NT2/D1 (cell line): Measurements from ENCODE around the gene EXOC3L4.

Source experiments
- DNase-seq: peaks from one replicate; pipeline ENCODE4 v3.0.0-alpha.2; 2011; ENCODE audit warnings: low read depth, low spot score
- H3K27me3 ChIP-seq: 2 replicates; pipeline ENCODE4 v1.6.0; 2011; ENCODE audit warnings: mild to moderate bottlenecking; ENCODE audit not compliant: insufficient read length, insufficient read depth
- H3K36me3 ChIP-seq: 2 replicates; pipeline ENCODE4 v1.6.1; 2011; ENCODE audit warnings: mild to moderate bottlenecking, low read length, mixed read lengths; ENCODE audit not compliant: insufficient read depth, insufficient read length
- H3K4me1 ChIP-seq: 2 replicates; pipeline ENCODE4 v1.5.1; 2011; ENCODE audit not compliant: insufficient read depth, insufficient read length
- H3K4me3 ChIP-seq: 2 replicates; pipeline ENCODE4 v1.5.1; 2011; ENCODE audit warnings: low read depth; ENCODE audit not compliant: insufficient read length
- H3K9ac ChIP-seq: 2 replicates; pipeline ENCODE4 v1.6.0; 2011; ENCODE audit warnings: low read depth; ENCODE audit not compliant: insufficient read length
- H3K9me3 ChIP-seq: 2 replicates; pipeline ENCODE4 v1.5.1; 2011; ENCODE audit warnings: mild to moderate bottlenecking, low read length; ENCODE audit not compliant: insufficient read depth
- SUZ12 ChIP-seq: IDR thresholded peaks from 2 replicates; pipeline ENCODE4 v1.6.1; 2011; ENCODE audit not compliant: insufficient read length, insufficient read depth; ENCODE audit errors: extremely low read depth
- YY1 ChIP-seq: IDR thresholded peaks from 2 replicates; pipeline ENCODE4 v1.6.1; 2011; ENCODE audit not compliant: insufficient read length, insufficient read depth
- ZNF274 ChIP-seq: IDR thresholded peaks from 2 replicates; pipeline ENCODE4 v1.6.1; 2011; ENCODE audit warnings: mild to moderate bottlenecking, low read depth, low read length

The EXOC3L4 gene

DNA sequence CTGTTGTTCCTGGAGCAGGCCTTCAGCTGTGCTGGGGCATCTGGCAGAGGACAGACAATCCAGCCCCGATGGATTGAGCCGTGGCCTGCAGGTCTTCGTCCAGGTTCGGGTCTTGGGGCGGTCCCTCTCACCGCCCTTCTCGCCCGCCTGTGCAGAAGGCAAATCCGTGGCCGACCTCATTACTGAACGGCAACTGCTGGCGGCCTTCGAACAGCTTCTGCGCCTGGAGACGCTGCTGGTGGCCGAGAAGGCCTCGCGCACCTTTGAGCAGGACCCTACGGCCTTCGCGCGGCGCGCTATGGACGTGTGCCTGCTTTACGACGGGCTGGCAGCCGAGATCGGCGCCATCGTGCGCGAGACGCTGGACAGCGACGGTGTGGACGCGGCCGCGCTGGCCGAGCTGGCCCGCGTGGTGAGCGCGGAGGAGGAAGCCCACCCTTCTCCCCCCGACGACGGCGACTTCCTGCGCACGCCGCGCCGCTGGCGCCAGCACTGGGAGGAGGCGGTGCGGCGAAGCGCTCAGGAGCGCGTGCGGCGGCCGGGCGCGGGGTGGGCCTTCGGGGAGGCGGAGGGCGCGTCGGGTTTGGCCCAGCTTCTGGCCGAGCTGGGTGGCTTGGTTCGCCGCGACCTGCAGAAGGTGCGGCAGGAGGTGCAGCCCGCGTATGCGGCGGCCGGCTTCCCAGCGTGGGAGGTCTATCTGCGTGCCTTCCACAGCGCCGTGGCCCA is 7.6 kb downstream of the EXOC3L4 start:
- no peaks in the 10 kb centered on the region for H3K36me3 ChIP-seq
- TF ChIP-seq SUZ12 (no peak), YY1 (no peak), ZNF274 (no peak)
- no peak overlapping the region for H3K4me3 ChIP-seq
- no peaks in the 10 kb centered on the region for H3K27me3 ChIP-seq
- DNase-seq, result no peak
- H3K4me1 ChIP-seq, result peaks cover 24% of the 10 kb centered on the region
- no peaks in the 10 kb centered on the region for H3K9me3 ChIP-seq
- no peak overlapping the region for H3K9ac ChIP-seq

DNA sequence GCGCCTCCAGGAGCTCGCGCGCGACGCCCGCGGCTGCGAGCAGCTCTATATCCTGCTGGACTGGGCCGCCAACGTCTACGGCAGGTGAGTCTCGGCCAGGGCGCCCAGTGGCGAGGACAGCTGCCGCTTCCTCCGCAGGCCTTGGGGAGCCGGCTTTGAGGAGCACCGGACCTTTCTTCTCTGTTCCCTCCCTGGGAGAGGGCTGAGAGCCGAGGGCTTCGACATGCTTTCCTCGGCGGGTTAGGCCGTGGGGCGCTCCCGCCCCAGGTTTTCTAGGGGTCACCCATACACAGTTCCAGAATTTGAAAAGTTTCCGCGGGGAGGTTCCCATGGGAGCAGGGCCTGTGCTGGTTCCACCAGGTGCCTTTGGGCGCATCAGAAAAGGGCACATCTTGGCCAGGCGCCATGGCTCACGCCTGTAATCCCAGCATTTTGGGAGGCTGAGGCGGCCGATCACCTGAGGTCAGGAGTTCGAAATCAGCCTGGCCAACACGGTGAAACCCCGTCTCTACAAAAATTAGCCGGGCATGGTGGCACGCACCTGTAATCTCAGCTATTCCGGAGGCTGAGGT is 8.2 kb downstream of the EXOC3L4 start:
- H3K4me1 ChIP-seq, result peaks cover 28% of the 10 kb centered on the region
- H3K27me3 ChIP-seq, result no peaks in the 10 kb centered on the region
- no peak for TF ChIP-seq SUZ12
- TF ChIP-seq ZNF274, result no peak
- TF ChIP-seq YY1, result no peak

GRCh38 chr14:103103461-103104388 is 9.2 kb downstream of the EXOC3L4 start:
- Histone ChIP-seq H3K27me3 (no peaks in the 10 kb centered on the region), H3K36me3 (no peaks in the 10 kb centered on the region), H3K4me3 (no peak overlapping the region), H3K4me1 (peaks cover 32% of the 10 kb centered on the region), H3K9me3 (no peaks in the 10 kb centered on the region), H3K9ac (no peak overlapping the region)
- no peak for TF ChIP-seq SUZ12
- no peak for TF ChIP-seq ZNF274
- DNase-seq, result no peak

More for the DNA sequence above, 8.2 kb downstream of the EXOC3L4 start:
- Histone ChIP-seq H3K9me3 (no peaks in the 10 kb centered on the region), H3K9ac (no peak overlapping the region), H3K4me3 (no peak overlapping the region), H3K36me3 (no peaks in the 10 kb centered on the region)
- DNase-seq, result no peak

GRCh38 chr14:103104389-103104653 is 9.8 kb downstream of the EXOC3L4 start:
- H3K9ac ChIP-seq, result no peak overlapping the region
- no peaks in the 10 kb centered on the region for H3K36me3 ChIP-seq
- no peak for DNase-seq
- peaks cover 32% of the 10 kb centered on the region for H3K4me1 ChIP-seq
- H3K4me3 ChIP-seq, result no peak overlapping the region
- H3K27me3 ChIP-seq, result no peaks in the 10 kb centered on the region
- TF ChIP-seq ZNF274 (no peak), SUZ12 (no peak), YY1 (no peak)
- H3K9me3 ChIP-seq, result no peaks in the 10 kb centered on the region

DNA sequence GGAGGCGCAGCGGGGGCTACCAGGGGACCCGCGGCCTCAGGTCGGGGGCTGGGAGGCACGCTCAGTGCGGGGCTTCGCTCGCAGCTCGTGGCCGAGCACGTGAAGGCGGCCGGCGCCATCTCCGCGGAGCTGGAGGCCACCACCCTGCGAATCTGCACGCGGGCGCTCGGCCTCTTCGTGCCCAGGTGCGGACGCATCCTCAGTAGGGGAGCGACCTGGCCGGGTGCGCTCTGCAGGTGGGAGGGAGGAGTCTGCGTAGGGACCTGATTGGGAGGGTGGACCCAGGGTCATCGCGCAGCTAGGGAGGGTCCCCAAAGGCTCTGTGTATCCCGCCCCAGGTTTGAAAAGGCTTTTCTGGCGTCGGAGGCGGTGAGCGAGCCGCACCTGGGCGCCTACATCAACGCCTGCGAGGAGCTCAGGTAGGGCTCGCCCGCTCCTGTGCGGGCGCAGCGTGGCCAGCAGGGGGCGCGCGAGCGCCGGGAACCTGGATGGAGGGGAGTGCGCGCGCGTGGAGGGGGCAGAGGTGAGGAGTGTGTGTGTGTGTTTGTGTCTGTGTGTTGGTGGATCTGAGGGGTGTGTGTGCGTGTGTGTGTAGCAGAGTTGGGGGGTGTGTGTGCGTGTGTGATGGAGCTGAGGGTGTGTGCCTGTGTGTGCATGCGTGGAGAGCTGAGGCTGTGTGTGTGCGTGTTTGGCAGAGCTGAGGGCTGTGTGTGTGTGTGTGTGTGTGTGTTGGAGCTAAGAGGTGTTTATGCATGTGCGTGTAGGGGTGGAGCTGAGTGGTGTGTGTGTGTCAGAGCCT is 10.3 kb downstream of the EXOC3L4 start:
- no peak for TF ChIP-seq YY1
- TF ChIP-seq ZNF274, result no peak
- TF ChIP-seq SUZ12, result no peak
- no peak for DNase-seq
- H3K9ac ChIP-seq, result peak overlapping the region; percentile 27
- no peak overlapping the region for H3K4me3 ChIP-seq
- peaks cover 30% of the 10 kb centered on the region for H3K4me1 ChIP-seq
- H3K9me3 ChIP-seq, result no peaks in the 10 kb centered on the region
- no peaks in the 10 kb centered on the region for H3K36me3 ChIP-seq
- H3K27me3 ChIP-seq, result no peaks in the 10 kb centered on the region

DNA sequence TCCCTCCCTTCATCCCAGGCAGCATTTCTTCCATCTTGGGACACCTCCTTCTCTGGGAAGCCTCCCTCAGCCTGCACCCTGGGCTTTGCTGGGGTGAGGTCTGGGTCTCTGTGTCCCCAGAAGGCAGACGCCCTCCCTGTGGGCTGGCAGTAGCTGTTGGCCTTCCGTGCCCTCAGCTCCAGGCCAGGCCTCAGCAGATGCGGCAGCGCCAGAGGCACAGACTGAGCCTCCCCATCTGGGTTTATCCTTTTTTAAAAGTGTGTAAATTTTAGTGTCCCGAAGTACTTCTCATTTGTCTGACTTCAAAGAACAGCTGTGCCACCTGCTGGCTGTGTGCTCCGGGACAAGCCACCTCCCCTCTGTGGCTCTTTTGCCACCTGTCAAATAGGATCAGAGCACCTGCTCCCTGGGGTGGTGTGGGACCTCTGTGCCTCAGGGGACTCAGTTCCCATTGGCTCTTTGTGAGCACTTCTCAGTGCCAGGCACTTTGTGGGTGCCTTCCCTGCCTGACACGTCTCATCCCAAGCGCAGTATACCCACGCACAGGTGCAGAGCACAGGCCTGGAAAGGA is 11.1 kb downstream of the EXOC3L4 start:
- Histone ChIP-seq H3K27me3 (no peaks in the 10 kb centered on the region), H3K9me3 (no peaks in the 10 kb centered on the region), H3K4me3 (no peak overlapping the region), H3K9ac (peak overlapping the region; percentile 27), H3K36me3 (no peaks in the 10 kb centered on the region), H3K4me1 (peaks cover 27% of the 10 kb centered on the region)
- no peak for DNase-seq
- TF ChIP-seq SUZ12 (no peak), ZNF274 (no peak), YY1 (no peak)

DNA sequence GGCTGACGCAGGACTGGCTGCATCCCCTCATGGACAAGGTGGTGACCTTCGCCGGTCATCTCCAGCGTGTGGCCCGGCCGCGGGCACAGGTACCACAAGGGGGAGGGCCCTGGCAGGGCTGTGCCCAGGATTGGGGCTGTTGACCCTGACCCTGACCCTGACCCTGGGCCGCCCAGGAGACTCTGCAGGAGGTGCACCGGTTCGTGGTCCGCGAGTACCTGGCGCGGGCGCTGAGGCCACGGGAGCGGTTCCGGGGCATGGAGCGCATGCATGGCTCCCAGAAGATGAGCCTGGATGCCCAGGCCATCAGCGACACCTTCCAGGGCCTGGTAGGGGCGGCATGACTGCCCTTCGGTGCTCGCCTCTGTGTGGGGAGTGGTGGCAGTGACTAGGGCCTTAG is 12.9 kb downstream of the EXOC3L4 start:
- no peak overlapping the region for H3K4me3 ChIP-seq
- peaks cover 34% of the 10 kb centered on the region for H3K4me1 ChIP-seq
- no peaks in the 10 kb centered on the region for H3K27me3 ChIP-seq
- TF ChIP-seq ZNF274, result no peak
- no peak for TF ChIP-seq SUZ12
- no peak for TF ChIP-seq YY1
- H3K9ac ChIP-seq, result no peak overlapping the region
- DNase-seq, result no peak
- H3K36me3 ChIP-seq, result no peaks in the 10 kb centered on the region
- H3K9me3 ChIP-seq, result no peaks in the 10 kb centered on the region
